ENCODE results near the gene BABAM2. TPM values are rescaled to one million over a fixed set of nuclear protein-coding genes. Genes with fewer than 3 reads are reported as not detected.
A peak's percentile ranks its signal among the peaks of the same experiment; 100 is the strongest.

Gene BABAM2
- total and polyA plus RNA-seq, 9 of the 15 experiments (the other 6 are each of a cell fraction or from before 2014, with no cell fraction given) = 10.9 to 37.4 (median 25.6) TPM

GRCh38 chr2:28355521-28356094, 465.1 kb downstream of the BABAM2 start (continued):
- TF ChIP-seq ATF4 (CRISPR knock-in tag; IDR thresholded peaks at IDR 0.05) = peak; percentile 34; the same call in 1 of the 2 replicates
- TF ChIP-seq MTA2 (IDR thresholded peaks at IDR 0.05; ENCODE audit: low read depth) = peak; percentile 95
- no peak for TF ChIP-seq XRCC4 (IDR thresholded peaks at IDR 0.05; ENCODE audit: extremely low read depth, insufficient read depth, insufficient read length)
- peak; percentile 18; the same call in 1 of the 2 replicates for TF ChIP-seq PHF8 (IDR thresholded peaks at IDR 0.05; ENCODE audit: borderline replicate concordance, low read length)
- TF ChIP-seq RREB1 (CRISPR knock-in tag; IDR thresholded peaks at IDR 0.05) = peak; percentile 95
- TF ChIP-seq KLF6 (CRISPR knock-in tag; IDR thresholded peaks at IDR 0.05; ENCODE audit: borderline replicate concordance) = peak; percentile 55; the same call in 1 of the 2 replicates
- TF ChIP-seq ESRRA (IDR thresholded peaks at IDR 0.05; ENCODE audit: borderline replicate concordance, low read depth) = peak; percentile 95
- no peak for TF ChIP-seq ZNF143 (CRISPR knock-in tag; IDR thresholded peaks at IDR 0.05)
- TF ChIP-seq CHD2 (IDR thresholded peaks at IDR 0.05; ENCODE audit: low read depth, low read length) = 0 out of 2 replicates have a peak, but pooled peaks have one; percentile 19
- TF ChIP-seq HMG20A (CRISPR knock-in tag; conservative IDR thresholded peaks at IDR 0.05) = no peak
- peak; percentile 95 for TF ChIP-seq CBFA2T2 (conservative IDR thresholded peaks at IDR 0.05)
- peak; percentile 83 for TF ChIP-seq HMGN3 (IDR thresholded peaks at IDR 0.05; ENCODE audit: borderline replicate concordance, extremely low read depth, insufficient read length, low read depth, low read length)
- no peak for TF ChIP-seq ETS2 (tag; IDR thresholded peaks at IDR 0.05; ENCODE audit: borderline replicate concordance, poor library complexity, severe bottlenecking)
- TF ChIP-seq AFF1 (IDR thresholded peaks at IDR 0.05; ENCODE audit: low read depth in 1 of 2, partially characterized antibody in 2 of 2) = no peak
- 0 out of 2 replicates have a peak, but pooled peaks have one; percentile 48 for TF ChIP-seq HSF4 (CRISPR knock-in tag; IDR thresholded peaks at IDR 0.05; ENCODE audit: borderline replicate concordance)
- TF ChIP-seq FOSL1 (tag; conservative IDR thresholded peaks at IDR 0.05) = peak; percentile 81
- 0 out of 2 replicates have a peak, but pooled peaks have one; percentile 11 for TF ChIP-seq XRCC5 (IDR thresholded peaks at IDR 0.05; ENCODE audit: low read depth, low read length)
